ENCODE measurements around the gene SLC6A6.

The SLC6A6 gene

DNA sequence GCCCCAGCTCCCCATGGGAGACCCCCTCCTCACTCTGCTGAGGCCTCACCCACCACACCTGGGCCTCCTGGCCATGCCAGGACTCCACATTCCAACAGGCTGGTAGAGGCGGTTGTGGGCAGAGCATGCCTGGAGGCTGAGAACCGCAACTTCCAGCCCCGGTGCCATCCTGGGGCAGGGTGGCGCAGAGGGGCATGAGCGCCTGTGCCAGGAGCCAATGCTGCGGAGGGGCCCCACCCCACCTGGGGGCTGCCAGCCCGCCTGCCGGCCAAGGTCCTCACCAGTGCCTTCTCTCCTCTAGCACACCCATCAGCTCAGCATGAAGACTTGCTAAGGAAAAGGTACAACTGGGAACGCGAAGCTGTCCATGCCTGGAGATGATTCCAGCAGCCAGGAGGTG lies 34.3 kb upstream of the SLC6A6 start:
- no peaks in the 10 kb centered on the region for H3K36me3 ChIP-seq (ENCODE audit: insufficient read depth, low read length)
- no peak overlapping the region for H3K9ac ChIP-seq (ENCODE audit: low read depth, low read length)
- H3K9me3 ChIP-seq (ENCODE audit: control insufficient read depth, insufficient read depth, low read length): no peaks in the 10 kb centered on the region
- peaks cover 27% of the 10 kb centered on the region for H3K4me1 ChIP-seq (ENCODE audit: insufficient read depth, low read length)

DNA sequence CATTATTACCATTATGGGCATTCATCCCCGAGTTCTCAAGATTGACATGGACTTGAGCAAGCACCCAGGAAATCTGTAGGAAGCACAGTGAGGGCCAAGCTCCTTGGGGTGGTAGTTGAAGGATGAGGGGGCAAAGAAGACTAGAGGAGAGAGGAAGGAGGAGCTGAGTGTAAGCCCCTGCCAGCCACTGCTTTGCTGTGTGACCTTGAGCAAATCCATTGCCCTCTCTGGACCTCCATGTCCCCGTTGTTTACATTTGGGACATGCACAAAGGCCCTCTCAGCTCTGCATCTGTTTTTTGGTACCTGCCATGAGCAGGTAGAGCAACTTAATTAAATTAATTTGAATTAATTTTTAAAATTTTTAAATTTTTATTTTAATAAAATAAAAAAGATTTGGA lies 33.5 kb upstream of the SLC6A6 start:
- Histone ChIP-seq H3K9ac (ENCODE audit: low read depth, low read length) (no peak overlapping the region), H3K36me3 (ENCODE audit: insufficient read depth, low read length) (no peaks in the 10 kb centered on the region), H3K4me1 (ENCODE audit: insufficient read depth, low read length) (peaks cover 27% of the 10 kb centered on the region), H3K9me3 (ENCODE audit: control insufficient read depth, insufficient read depth, low read length) (no peaks in the 10 kb centered on the region)

DNA sequence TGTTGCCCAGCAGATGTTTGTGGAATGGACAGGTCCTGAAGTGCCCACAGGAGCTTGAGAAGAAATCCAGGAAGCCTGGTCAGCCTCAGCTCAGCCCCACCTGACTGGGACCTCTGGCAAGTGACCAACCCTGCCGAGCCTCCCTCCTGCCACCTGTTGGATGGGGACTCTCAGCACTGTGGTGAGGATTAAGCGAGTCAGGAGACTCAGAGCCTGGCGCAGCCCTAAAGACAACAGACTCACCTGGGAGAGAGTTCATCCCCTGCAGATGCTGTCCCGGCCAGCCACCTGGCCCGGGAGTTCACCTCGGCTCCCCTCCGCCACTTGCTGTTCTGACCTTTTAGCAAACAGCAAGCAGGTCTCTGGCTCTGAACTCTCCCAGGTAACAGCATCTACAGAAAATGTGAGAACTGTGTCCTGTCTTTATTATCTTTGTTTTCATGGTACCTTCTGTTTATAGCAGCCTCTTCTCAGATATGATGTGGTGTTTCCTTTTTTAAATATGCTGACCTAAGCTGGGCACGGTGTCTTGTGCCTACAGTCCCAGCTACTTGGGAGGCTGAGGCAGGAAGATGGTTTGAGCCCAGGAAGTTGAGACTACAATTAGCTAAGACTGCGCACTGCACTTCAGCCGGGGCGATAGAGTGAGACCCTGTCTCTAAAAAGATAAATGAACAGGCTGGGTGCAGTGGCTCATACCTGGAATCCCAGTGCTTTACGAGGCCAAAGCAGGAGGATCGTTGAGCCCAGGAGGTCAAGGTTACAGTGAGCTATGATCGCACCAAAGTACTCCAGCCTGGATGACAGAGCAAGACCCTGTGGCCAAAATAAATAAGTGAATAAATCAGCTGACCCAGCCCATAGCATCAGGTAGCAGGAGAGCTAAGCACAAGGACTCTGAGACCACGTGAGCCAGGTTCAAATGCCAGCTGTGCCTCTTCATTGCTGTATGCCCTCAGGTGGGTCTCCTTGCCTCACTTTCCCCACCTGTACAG lies 32.4 kb upstream of the SLC6A6 start:
- Histone ChIP-seq H3K9ac (ENCODE audit: low read depth, low read length) (no peak overlapping the region), H3K9me3 (ENCODE audit: control insufficient read depth, insufficient read depth, low read length) (no peaks in the 10 kb centered on the region), H3K36me3 (ENCODE audit: insufficient read depth, low read length) (no peaks in the 10 kb centered on the region), H3K4me1 (ENCODE audit: insufficient read depth, low read length) (peaks cover 36% of the 10 kb centered on the region)

DNA sequence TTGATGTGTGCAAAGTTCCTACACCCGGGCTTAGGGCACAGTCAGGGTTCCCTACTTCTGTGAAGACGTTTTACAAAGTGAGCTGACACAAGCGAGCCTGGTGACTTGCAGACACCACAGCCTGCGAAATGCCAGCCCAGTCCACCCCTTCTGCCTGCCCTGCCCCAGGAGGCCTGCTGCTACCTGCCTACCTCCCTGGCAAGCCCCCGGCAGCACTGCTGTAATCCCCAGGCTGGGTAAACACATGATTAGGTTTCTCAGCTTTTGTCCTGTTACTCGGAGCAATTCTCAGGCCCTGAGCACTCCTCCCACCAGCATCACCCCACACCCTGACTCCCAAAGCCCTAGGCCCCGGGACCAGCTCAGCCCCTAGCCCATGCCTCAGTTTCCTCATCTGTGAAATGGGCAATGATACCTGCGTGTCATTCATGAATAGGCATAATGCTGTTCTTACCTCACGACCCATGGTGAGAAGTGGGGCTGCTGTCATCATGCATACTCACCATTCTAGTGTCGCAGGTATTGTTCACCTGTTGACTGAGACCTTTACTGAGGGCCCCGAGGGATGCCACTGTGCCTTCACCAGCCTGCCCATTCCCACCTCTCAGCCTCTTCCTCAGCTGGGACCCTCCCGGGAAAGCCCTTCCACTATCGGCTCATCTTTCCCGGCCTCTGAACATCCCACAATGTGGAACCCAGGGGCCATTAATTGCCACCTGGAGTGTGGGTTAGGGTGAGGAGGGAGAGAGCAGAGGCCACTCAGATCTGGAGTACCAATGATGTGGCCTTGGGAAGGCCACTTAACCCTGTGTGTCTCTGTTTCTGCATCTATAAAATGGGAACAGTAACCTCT lies 31.5 kb upstream of the SLC6A6 start:
- no peaks in the 10 kb centered on the region for H3K9me3 ChIP-seq (ENCODE audit: control insufficient read depth, insufficient read depth, low read length)
- no peak overlapping the region for H3K9ac ChIP-seq (ENCODE audit: low read depth, low read length)
- H3K4me1 ChIP-seq (ENCODE audit: insufficient read depth, low read length): peaks cover 37% of the 10 kb centered on the region
- H3K36me3 ChIP-seq (ENCODE audit: insufficient read depth, low read length): no peaks in the 10 kb centered on the region

DNA sequence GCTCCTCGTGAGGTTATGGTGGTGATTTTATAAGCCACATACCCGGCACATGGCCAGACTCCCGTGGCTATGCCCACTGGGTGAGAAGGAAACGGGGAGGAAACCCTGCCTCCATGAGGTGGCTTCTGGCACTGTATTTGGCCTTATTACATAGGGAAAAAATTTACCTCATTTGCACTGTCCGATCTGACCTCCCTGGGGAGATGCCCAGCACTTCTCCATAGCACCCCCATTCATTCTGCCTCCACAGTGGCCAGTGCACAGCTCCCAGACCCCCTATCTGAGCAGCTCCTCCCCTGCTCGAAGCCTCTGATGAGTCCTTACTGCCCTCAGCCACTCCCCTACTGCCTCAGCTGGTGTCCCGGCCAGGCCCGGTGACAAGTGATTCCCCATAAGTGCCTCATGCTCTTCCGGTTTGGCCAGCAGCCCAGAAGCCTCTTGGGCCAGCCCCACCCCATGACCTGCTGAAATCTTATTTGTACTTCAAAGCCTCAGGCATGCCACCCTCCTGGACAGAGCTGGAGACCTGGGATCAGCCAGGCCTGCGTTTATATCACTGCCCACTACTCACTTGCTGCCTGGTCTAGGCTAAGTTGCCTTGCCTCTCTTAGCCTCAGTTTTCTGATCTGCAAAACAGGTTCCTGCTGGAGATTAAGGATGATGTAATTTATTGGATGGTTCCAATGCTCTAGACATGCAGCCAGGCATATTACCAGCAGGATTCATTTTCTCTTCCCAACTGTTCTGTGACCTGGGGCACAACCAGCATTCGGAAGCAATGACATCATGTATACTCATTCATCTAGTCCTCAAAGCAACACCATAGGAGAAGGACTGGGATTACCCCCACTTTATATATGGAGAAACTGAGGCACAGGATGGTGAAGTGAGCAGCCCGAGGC lies 30.6 kb upstream of the SLC6A6 start:
- Histone ChIP-seq H3K36me3 (ENCODE audit: insufficient read depth, low read length) (no peaks in the 10 kb centered on the region), H3K9ac (ENCODE audit: low read depth, low read length) (no peak overlapping the region), H3K9me3 (ENCODE audit: control insufficient read depth, insufficient read depth, low read length) (no peaks in the 10 kb centered on the region), H3K4me1 (ENCODE audit: insufficient read depth, low read length) (peaks cover 35% of the 10 kb centered on the region)

DNA sequence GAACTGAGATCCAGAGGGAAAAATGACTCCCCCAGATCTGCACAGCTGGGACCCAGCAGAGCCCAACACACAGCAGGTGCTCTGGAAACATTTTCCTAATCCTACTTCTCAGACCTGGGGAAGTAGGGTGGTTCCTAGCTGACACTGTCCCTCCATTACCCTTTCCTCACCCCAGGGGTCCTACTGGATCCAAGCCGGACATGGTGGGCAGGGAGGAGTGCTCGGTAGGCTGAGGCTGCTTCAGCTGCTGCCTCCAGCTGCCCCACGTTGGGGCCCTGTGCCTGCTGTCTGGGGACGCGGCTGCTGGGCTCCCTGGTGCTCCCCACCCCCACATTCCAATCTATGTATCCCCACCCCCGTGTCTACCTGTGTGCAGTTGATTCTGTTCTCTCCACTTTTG lies 29.8 kb upstream of the SLC6A6 start:
- Histone ChIP-seq H3K36me3 (ENCODE audit: insufficient read depth, low read length) (no peaks in the 10 kb centered on the region), H3K4me1 (ENCODE audit: insufficient read depth, low read length) (peaks cover 28% of the 10 kb centered on the region), H3K9me3 (ENCODE audit: control insufficient read depth, insufficient read depth, low read length) (no peaks in the 10 kb centered on the region)

DNA sequence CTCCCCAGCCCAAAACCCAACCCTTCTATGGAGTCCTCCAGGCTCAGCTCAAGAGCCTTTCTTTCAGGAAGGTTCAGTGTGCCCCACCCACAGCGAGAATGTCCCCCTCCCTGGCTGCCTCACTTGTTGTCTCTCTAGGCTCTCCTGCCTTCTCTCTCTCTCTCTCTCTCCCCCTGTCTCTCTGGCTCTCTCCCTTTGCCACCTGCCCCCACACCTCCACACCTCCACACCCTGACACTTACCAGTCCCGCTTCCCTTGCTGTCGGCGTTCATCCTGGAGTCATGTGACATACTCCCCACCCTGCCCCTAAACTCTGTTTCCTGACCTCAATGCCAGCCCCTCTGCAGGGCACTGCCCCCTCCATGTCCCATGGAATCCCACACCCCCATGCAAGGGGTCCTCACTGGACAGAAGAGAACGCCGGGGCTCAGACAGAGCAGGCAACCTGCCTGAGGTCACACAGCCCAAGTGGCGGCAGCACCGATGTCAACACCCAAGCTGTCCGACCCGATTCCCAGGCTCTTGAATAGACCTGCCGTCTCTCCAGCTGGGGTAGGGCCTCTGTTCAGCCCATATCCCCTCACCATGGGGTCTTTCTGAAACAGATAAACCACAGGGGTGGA lies 28.5 kb upstream of the SLC6A6 start:
- Histone ChIP-seq H3K9ac (ENCODE audit: low read depth, low read length) (no peak overlapping the region), H3K9me3 (ENCODE audit: control insufficient read depth, insufficient read depth, low read length) (no peaks in the 10 kb centered on the region), H3K4me1 (ENCODE audit: insufficient read depth, low read length) (peaks cover 24% of the 10 kb centered on the region)

More for the DNA sequence above, 29.8 kb upstream of the SLC6A6 start:
- H3K9ac ChIP-seq (ENCODE audit: low read depth, low read length): no peak overlapping the region

DNA sequence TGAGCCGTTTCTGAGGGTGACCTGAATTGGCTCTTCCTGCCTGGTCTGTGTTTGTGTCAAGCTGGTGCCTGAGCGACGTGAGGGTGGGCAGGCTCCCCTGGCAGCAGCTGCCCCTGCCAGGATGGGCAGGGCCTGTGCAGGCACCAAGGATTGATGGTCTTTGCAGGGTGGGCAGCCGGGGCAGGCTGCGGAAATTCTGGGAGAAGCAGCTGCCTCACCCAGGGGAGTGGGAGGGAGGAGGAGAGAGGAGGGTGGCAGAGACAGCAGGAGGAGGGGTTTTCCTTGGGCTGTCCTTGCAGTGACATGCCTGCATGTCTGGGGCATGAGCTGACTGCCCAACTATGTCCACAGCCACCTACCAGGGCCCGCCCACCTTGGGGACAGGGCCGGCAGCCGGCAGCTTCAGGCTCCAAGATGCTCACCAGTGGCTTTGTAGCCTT lies 27.9 kb upstream of the SLC6A6 start:
- Histone ChIP-seq H3K9ac (ENCODE audit: low read depth, low read length) (no peak overlapping the region), H3K4me1 (ENCODE audit: insufficient read depth, low read length) (peaks cover 21% of the 10 kb centered on the region), H3K36me3 (ENCODE audit: insufficient read depth, low read length) (no peaks in the 10 kb centered on the region), H3K9me3 (ENCODE audit: control insufficient read depth, insufficient read depth, low read length) (no peaks in the 10 kb centered on the region)

More for the DNA sequence above, 28.5 kb upstream of the SLC6A6 start:
- H3K36me3 ChIP-seq (ENCODE audit: insufficient read depth, low read length): no peaks in the 10 kb centered on the region

DNA sequence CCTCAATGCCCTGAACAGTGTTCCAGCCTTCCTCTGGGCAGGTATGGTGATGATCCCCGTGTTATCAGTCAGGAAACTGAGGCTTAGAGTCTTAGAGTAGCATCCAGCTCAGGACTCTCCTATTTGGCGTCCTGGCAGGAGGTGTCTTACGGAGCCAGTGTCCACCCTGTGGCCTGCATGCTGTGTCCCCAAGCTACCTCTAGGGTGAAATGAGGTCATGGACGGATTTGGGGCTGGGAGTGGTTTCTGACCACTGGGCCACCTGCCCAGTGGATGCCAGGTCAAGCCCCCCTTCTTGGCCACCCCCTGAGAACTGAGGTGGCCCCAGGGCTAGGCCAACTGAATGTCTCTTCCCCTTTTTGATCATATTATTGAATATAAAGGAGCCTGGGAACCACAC lies 27.2 kb upstream of the SLC6A6 start:
- Histone ChIP-seq H3K9me3 (ENCODE audit: control insufficient read depth, insufficient read depth, low read length) (no peaks in the 10 kb centered on the region), H3K9ac (ENCODE audit: low read depth, low read length) (no peak overlapping the region), H3K36me3 (ENCODE audit: insufficient read depth, low read length) (no peaks in the 10 kb centered on the region), H3K4me1 (ENCODE audit: insufficient read depth, low read length) (peaks cover 20% of the 10 kb centered on the region)

DNA sequence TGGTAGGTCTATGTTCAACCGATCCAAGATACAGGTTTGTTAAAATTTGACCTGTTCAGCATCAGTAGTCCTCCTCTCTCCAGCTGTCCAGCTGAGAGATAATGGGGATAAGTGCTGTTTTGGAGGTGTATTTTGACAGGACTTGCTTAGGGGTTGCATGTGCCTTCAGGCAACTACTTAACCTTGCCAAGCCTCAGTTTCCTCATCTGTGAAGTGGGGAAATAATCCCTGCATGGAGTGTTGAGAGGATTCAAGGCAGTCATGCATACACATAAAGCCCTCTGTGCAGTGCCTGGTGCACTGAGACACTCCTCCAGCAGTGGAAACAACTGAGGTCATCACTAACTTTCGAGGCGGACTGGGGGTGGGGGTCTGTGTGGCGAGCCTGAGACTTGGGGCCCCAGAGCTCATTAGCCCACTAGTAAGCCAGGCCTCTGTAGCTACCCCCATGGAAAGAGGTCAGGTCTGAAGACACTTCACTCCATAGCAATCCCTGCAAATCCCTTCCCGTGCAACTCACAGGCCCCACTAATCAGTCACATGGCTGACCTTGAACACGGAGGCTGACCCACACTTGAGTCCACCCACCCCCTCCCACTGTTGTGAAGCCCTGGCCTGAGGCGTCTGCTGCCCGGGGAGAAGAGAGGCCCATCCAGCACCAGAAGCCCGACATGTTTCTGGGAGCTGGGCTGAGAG lies 25.9 kb upstream of the SLC6A6 start:
- Histone ChIP-seq H3K9ac (ENCODE audit: low read depth, low read length) (no peak overlapping the region), H3K36me3 (ENCODE audit: insufficient read depth, low read length) (no peaks in the 10 kb centered on the region), H3K4me1 (ENCODE audit: insufficient read depth, low read length) (peaks cover 20% of the 10 kb centered on the region), H3K9me3 (ENCODE audit: control insufficient read depth, insufficient read depth, low read length) (peaks cover 7% of the 10 kb centered on the region; the same call in 1 of the 2 replicates)

DNA sequence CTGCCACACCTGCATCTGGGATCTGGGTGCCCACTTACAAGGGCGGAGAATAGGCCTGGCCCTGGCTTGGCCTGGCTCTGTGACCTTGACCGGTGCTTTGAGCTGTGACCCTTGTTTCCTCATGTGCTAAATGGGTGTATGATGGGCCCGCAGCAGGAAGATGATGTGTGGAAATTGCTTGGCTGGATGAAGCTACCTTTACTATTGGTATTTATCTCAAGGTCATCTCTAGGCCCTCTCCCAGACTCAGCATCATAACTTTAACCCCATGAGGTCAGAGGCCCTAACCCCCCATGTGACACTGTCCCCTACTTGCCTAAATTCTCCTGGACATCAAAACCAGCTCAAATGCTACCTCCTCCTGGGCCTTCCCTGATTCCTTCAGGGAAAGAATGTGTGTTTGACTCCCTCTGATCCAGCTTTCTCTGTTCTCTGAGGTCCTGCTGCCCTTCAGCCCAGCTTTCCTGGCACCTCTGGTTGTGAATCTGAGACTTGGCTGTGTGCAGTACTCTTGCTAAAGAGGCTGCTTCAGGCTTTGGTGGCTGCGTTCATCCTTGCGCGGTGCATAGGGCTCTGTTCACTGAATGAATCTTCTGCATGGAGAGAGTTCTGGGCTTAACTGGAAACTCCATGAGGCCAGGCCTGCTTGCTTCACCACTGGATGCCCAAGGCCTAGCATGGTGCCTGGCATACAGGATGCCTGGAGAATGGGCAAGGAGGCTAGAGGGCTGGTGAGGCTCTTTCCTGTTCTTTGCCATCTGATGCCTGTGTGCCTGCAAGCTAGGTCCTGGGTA lies 25.2 kb upstream of the SLC6A6 start:
- Histone ChIP-seq H3K36me3 (ENCODE audit: insufficient read depth, low read length) (no peaks in the 10 kb centered on the region), H3K9ac (ENCODE audit: low read depth, low read length) (no peak overlapping the region), H3K4me1 (ENCODE audit: insufficient read depth, low read length) (peaks cover 16% of the 10 kb centered on the region), H3K9me3 (ENCODE audit: control insufficient read depth, insufficient read depth, low read length) (peaks cover 7% of the 10 kb centered on the region; the same call in 1 of the 2 replicates)

DNA sequence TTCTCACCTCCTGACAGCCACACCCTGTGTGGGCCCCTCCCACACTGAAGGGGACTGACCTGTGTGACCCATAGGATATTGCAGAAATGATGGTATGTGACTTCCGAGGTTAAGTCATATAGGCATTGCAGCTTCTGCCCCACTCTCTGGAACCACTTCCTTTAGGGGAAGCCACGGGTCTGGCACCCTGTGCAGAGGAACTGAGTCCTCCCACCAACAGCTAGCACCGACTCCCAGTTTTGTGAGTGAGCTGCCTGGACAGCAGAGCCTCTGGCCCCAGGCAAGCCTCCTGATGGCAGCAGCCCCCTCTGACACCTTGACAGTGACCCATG lies 24.6 kb upstream of the SLC6A6 start:
- H3K4me1 ChIP-seq (ENCODE audit: insufficient read depth, low read length): peaks cover 10% of the 10 kb centered on the region
- H3K36me3 ChIP-seq (ENCODE audit: insufficient read depth, low read length): no peaks in the 10 kb centered on the region
- H3K9me3 ChIP-seq (ENCODE audit: control insufficient read depth, insufficient read depth, low read length): peaks cover 7% of the 10 kb centered on the region; the same call in 1 of the 2 replicates
- H3K9ac ChIP-seq (ENCODE audit: low read depth, low read length): no peak overlapping the region

Data from ES-I3 (cell line).